Panc1 (cell line): Measurements from ENCODE around the gene PPFIA3. TPM values are rescaled to one million over a fixed set of nuclear protein-coding genes. Genes with fewer than 3 reads are reported as not detected.

Experiments used
- ATAC-seq: fragments of 200-7000 bp; cut with Tn5 transposase; 2 replicates; pipeline ENCODE4 v1.9.1; 2020; ENCODE audit warnings: mild to moderate bottlenecking, moderate library complexity
- BruUV-seq: library from RNA; stranded (reverse); fragments of 400-500 nt; replicated peaks from 2 replicates; lab custom pipeline; 2021; lab: Mats Ljungman, UMichigan
- CTCF ChIA-PET: fragments of 300-600 bp; sonication (Branson Sonifier 250); formaldehyde crosslinking; loops from one replicate; lab custom pipeline; 2022; ENCODE audit warnings: antibody characterized with exemption; lab: Charles Lee
- POLR2A ChIA-PET: fragments of 300-600 bp; sonication (Branson Sonifier 250); formaldehyde crosslinking; loops from one replicate; lab custom pipeline; 2022; ENCODE audit warnings: antibody characterized with exemption; lab: Charles Lee
- DNase-seq: peaks from one replicate; pipeline ENCODE4 v3.0.0-alpha.2; 2010; ENCODE audit warnings: low read depth, low spot score
- H3K27ac ChIP-seq: 2 replicates; pipeline ENCODE4 v1.5.1; 2011; ENCODE audit warnings: mild to moderate bottlenecking, low read length, inconsistent platforms
- H3K27me3 ChIP-seq: fragments of 200-500 bp; sonication (Bioruptor generic); 2 replicates; pipeline ENCODE4 v1.6.0; 2014; ENCODE audit warnings: low read length, inconsistent platforms; ENCODE audit not compliant: control insufficient read depth, insufficient read depth
- H3K36me3 ChIP-seq: fragments of 200-500 bp; sonication (Bioruptor generic); 2 replicates; pipeline ENCODE4 v1.5.1; 2014; ENCODE audit warnings: inconsistent platforms, mild to moderate bottlenecking, low read length, moderate library complexity; ENCODE audit not compliant: control insufficient read depth, insufficient read depth
- H3K4me1 ChIP-seq: 2 replicates; pipeline ENCODE4 v1.5.1; 2011; ENCODE audit warnings: inconsistent platforms, mild to moderate bottlenecking, low read length, moderate library complexity; ENCODE audit not compliant: control insufficient read depth, insufficient read depth
- H3K4me3 ChIP-seq, 2 experiments: 2 replicates each; pipeline ENCODE4 v1.5.1; 2011 to 2012; ENCODE audit warnings: low read depth in 2 of 2, low read length in 2 of 2, mild to moderate bottlenecking in 2 of 2, inconsistent platforms in 1 of 2, moderate library complexity in 1 of 2
- H3K9me3 ChIP-seq: fragments of 200-500 bp; sonication (Bioruptor generic); 2 replicates; pipeline ENCODE4 v1.5.1; 2014; ENCODE audit warnings: low read depth, mild to moderate bottlenecking, inconsistent platforms, low read length, moderate library complexity; ENCODE audit not compliant: control insufficient read depth, insufficient read depth
- POLR2AphosphoS5 ChIP-seq: IDR thresholded peaks from 2 replicates; pipeline ENCODE4 v1.6.1; 2012; ENCODE audit warnings: mild to moderate bottlenecking, low read depth, low read length, moderate library complexity
- SIN3A ChIP-seq: IDR thresholded peaks from 2 replicates; pipeline ENCODE4 v1.6.1; 2012; ENCODE audit warnings: low read depth, mild to moderate bottlenecking, low read length, moderate library complexity, borderline replicate concordance; ENCODE audit not compliant: insufficient read depth
- TCF7L2 ChIP-seq: IDR thresholded peaks from 2 replicates; pipeline ENCODE4 v1.6.1; 2011; ENCODE audit warnings: mild to moderate bottlenecking, low read depth, low read length, inconsistent platforms
- in situ Hi-C: cut with HindIII; loops from 2 replicates; pipeline ENCODE4 v1.10.0; 2016; ENCODE audit warnings: low sequenced_read_pairs, low pct_unique_long_range_greater_than_20kb
- intact Hi-C: fragments of 100-400 bp; cut with micrococcal nuclease; formaldehyde crosslinking; loops from one replicate; pipeline ENCODE4 v1.10.0; 2022; ENCODE audit not compliant: unreplicated experiment
- total RNA-seq: library from RNA; stranded (reverse); gene quantifications from one replicate; pipeline ENCODE4 v1.2.1, GENCODE V29; 2021; ENCODE audit not compliant: unreplicated experiment
- TF ChIP-seq, protein P1 (sequence below): fragments of 450-650 bp; IDR thresholded peaks from 2 replicates; pipeline ENCODE4 v1.5.1; 2017; ENCODE audit warnings: mild to moderate bottlenecking
- TF ChIP-seq, protein P2 (sequence below), 2 experiments: IDR thresholded peaks; 2 replicates each; pipeline ENCODE4 v1.6.1; 2011 to 2012; ENCODE audit warnings: low read depth in 2 of 2, control low read depth in 1 of 2, low read length in 1 of 2, mild to moderate bottlenecking in 1 of 2, moderate library complexity in 1 of 2; ENCODE audit not compliant: insufficient read depth in 1 of 2

The PPFIA3 gene
- total RNA-seq, 1 experiment from 2014 or later = 21.7 TPM

DNA sequence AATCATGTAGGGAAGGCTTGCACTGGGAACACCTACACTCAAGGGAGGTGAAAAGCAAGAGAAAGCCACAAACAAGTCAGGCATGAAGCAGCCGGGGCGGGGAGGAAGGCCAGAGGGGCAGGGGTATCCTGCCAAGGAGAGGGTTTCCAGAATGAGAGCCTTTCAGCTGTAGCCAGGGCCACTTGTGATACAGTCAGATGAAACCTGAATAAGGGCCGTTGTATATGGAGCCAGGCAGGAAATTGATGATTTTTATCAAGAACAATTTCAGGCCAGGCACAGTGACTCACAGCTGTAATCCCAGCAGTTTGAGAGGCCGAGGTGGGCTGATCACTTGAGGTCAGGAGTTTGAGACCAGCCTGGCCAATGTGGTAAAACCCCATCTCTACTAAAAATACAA, 42.6 kb downstream of the PPFIA3 start:
- in situ Hi-C loops (no loop called here), intact Hi-C loops (no loop called here)
- no TSS peak for BruUV-seq
- TF ChIP-seq TCF7L2 = no peak
- TF ChIP-seq, protein P1, sequence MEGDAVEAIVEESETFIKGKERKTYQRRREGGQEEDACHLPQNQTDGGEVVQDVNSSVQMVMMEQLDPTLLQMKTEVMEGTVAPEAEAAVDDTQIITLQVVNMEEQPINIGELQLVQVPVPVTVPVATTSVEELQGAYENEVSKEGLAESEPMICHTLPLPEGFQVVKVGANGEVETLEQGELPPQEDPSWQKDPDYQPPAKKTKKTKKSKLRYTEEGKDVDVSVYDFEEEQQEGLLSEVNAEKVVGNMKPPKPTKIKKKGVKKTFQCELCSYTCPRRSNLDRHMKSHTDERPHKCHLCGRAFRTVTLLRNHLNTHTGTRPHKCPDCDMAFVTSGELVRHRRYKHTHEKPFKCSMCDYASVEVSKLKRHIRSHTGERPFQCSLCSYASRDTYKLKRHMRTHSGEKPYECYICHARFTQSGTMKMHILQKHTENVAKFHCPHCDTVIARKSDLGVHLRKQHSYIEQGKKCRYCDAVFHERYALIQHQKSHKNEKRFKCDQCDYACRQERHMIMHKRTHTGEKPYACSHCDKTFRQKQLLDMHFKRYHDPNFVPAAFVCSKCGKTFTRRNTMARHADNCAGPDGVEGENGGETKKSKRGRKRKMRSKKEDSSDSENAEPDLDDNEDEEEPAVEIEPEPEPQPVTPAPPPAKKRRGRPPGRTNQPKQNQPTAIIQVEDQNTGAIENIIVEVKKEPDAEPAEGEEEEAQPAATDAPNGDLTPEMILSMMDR = no peak
- no peak for TF ChIP-seq POLR2AphosphoS5
- Histone ChIP-seq H3K36me3 (no peaks in the 10 kb centered on the region), H3K27me3 (no peaks in the 10 kb centered on the region), H3K27ac (no peak overlapping the region), H3K4me1 (peaks cover 4% of the 10 kb centered on the region; the same call in 1 of the 2 replicates), H3K9me3 (no peaks in the 10 kb centered on the region), H3K4me3 (no peak overlapping the region)
- DNase-seq (no peak), ATAC-seq (no peak)
- POLR2A ChIA-PET = no interaction called here
- CTCF ChIA-PET = no interaction called here

DNA sequence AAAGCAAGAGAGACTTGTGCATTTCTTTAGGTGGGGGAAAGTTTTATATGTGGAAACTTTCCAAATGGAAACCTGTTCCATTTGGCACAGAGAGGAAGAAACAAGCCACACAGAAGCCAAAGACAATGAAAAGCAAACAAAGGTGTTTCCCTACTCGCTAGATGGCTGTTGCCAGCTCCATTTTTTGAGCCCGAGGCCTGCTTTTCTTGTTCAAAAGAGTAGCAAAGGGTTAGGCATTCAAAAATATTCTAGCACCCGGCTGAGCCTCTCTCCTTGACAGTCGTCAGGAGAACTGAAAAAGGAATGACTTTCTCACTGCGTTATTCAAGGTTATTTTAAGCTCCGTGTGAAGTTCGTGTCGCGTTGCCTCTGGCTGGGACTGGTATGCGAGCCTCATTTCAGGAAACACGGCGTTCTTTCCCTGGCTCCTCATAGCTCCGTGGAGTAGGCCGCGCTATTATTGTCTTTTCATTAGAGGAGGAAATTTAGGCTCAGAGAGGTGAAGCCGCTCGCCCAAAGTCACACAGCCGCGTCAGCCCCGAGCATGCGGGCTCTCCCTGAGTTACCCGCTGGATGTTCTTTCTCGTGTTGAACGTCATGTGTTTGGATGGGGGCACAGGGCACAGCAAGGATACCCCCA, 45.9 kb downstream of the PPFIA3 start:
- DNase-seq (no peak), ATAC-seq (no peak)
- Histone ChIP-seq H3K27me3 (no peaks in the 10 kb centered on the region), H3K27ac (no peak overlapping the region), H3K36me3 (no peaks in the 10 kb centered on the region), H3K4me1 (no peaks in the 10 kb centered on the region), H3K9me3 (no peaks in the 10 kb centered on the region), H3K4me3 (no peak overlapping the region)
- CTCF ChIA-PET = no interaction called here
- intact Hi-C loops (no loop called here), in situ Hi-C loops (no loop called here)
- no TSS peak for BruUV-seq
- TF ChIP-seq SIN3A = no peak
- TF ChIP-seq, protein P2, sequence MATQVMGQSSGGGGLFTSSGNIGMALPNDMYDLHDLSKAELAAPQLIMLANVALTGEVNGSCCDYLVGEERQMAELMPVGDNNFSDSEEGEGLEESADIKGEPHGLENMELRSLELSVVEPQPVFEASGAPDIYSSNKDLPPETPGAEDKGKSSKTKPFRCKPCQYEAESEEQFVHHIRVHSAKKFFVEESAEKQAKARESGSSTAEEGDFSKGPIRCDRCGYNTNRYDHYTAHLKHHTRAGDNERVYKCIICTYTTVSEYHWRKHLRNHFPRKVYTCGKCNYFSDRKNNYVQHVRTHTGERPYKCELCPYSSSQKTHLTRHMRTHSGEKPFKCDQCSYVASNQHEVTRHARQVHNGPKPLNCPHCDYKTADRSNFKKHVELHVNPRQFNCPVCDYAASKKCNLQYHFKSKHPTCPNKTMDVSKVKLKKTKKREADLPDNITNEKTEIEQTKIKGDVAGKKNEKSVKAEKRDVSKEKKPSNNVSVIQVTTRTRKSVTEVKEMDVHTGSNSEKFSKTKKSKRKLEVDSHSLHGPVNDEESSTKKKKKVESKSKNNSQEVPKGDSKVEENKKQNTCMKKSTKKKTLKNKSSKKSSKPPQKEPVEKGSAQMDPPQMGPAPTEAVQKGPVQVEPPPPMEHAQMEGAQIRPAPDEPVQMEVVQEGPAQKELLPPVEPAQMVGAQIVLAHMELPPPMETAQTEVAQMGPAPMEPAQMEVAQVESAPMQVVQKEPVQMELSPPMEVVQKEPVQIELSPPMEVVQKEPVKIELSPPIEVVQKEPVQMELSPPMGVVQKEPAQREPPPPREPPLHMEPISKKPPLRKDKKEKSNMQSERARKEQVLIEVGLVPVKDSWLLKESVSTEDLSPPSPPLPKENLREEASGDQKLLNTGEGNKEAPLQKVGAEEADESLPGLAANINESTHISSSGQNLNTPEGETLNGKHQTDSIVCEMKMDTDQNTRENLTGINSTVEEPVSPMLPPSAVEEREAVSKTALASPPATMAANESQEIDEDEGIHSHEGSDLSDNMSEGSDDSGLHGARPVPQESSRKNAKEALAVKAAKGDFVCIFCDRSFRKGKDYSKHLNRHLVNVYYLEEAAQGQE (IDR thresholded peaks at IDR 0.05; ENCODE audit: insufficient read depth in 1 of 2, low read depth in 2 of 2, low read length in 1 of 2) = no peak
- POLR2A ChIA-PET = no interaction called here

DNA sequence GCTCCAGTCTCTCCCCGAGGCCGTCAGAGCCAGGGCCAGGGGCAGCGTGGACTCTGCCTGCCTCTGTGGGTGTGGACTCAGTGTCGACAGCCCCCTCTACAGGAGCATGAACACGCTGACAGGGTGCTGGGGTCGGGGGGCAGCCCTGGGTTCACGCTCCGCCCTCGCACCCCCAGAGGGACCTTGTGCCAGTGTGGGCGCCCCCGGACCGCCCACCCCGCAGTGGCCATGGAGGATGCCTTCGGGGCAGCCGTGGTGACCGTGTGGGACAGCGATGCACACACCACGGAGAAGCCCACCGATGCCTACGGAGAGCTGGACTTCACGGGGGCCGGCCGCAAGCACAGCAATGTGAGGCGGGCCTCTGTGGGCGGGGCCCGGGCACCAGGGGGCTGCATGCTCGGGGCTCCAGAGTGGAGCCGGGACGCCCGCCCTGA, 46.5 kb downstream of the PPFIA3 start:
- TF ChIP-seq SIN3A (no peak), TCF7L2 (no peak), POLR2AphosphoS5 (no peak)
- TF ChIP-seq, protein P1 = no peak
- TF ChIP-seq, protein P2 (IDR thresholded peaks at IDR 0.05; ENCODE audit: insufficient read depth in 1 of 2, low read depth in 2 of 2, low read length in 1 of 2) = no peak
- ATAC-seq = no peak

More for the DNA sequence above, 46.5 kb downstream of the PPFIA3 start:
- Histone ChIP-seq H3K36me3 (no peaks in the 10 kb centered on the region), H3K27ac (no peak overlapping the region), H3K4me3 (no peak overlapping the region), H3K27me3 (no peaks in the 10 kb centered on the region), H3K9me3 (no peaks in the 10 kb centered on the region), H3K4me1 (no peaks in the 10 kb centered on the region)
- DNase-seq = no peak
- no TSS peak for BruUV-seq
- intact Hi-C loops (no loop called here), in situ Hi-C loops (no loop called here)
- ChIA-PET CTCF (no interaction called here), POLR2A (no interaction called here)
